HCT116 (cell line): ENCODE data around the gene ST3GAL6. TPM values are rescaled to one million over a fixed set of nuclear protein-coding genes. Genes with fewer than 3 reads are reported as not detected.

Experiments used
- ATAC-seq: fragments of 200-7000 bp; cut with Tn5 transposase; 2 replicates; pipeline ENCODE4 v1.9.1; 2020; ENCODE audit warnings: mild to moderate bottlenecking, moderate library complexity
- BruUV-seq: library from RNA; stranded (reverse); fragments of 400-500 nt; replicated peaks from 2 replicates; lab custom pipeline; 2021; lab: Mats Ljungman, UMichigan
- CTCF ChIA-PET: fragments of 300-600 bp; sonication (Branson Sonifier 250); formaldehyde crosslinking; loops from one replicate; lab custom pipeline; 2021; ENCODE audit warnings: antibody characterized with exemption; lab: Charles Lee
- POLR2A ChIA-PET: fragments of 300-600, 350-600 bp; sonication (Branson Sonifier 250); formaldehyde crosslinking; loops from one replicate; lab custom pipeline; 2021; ENCODE audit warnings: antibody characterized with exemption; lab: Charles Lee
- RAD21 ChIA-PET, 2 experiments: fragments of 300-600 bp; sonication (Branson Sonifier 250); formaldehyde crosslinking; loops; one replicate each; lab custom pipeline; 2023; ENCODE audit warnings: low total read pairs in 2 of 2; ENCODE audit not compliant: uncharacterized antibody in 2 of 2, unreplicated experiment in 2 of 2, low non-redundant PET in 1 of 2; lab: Charles Lee
- DNase-seq: peaks from one replicate; pipeline ENCODE4 v3.0.0-alpha.2; 2010; ENCODE audit warnings: low read depth, low spot score
- H2AFZ ChIP-seq: fragments of 200-600 bp; shearing (Covaris generic), sonication (generic); 2 replicates; pipeline ENCODE4 v1.6.1; 2017; ENCODE audit warnings: low read depth, mixed run types, mixed read lengths, antibody characterized with exemption, low read length; ENCODE audit not compliant: poor library complexity, severe bottlenecking
- H3K27ac ChIP-seq: 2 replicates; pipeline ENCODE4 v1.5.1; 2012; ENCODE audit warnings: low read depth, low read length
- H3K27me3 ChIP-seq: fragments of 200-600 bp; sonication (generic); 2 replicates; pipeline ENCODE4 v1.6.1; 2016; ENCODE audit warnings: mixed run types, low read length, mixed read lengths; ENCODE audit not compliant: insufficient read depth
- H3K36me3 ChIP-seq, 2 experiments: fragments of 200-500 bp in 1 of 2; fragments of 200-600 bp in 1 of 2; sonication (Bioruptor generic) in 1 of 2; sonication (generic) in 1 of 2; 2 replicates each; pipeline versions ENCODE4 v1.5.1 to v1.6.1; 2014 to 2016; ENCODE audit warnings: low read length in 2 of 2, inconsistent platforms in 1 of 2, mixed read lengths in 1 of 2, mixed run types in 1 of 2; ENCODE audit not compliant: insufficient read depth in 2 of 2, control insufficient read depth in 1 of 2
- H3K4me1 ChIP-seq, 2 experiments: fragments of 200-600 bp in 1 of 2; sonication (generic) in 1 of 2; 2 replicates each; pipeline versions ENCODE4 v1.5.1 to v1.6.1; 2012 to 2017; ENCODE audit warnings: low read length in 2 of 2, inconsistent platforms in 1 of 2, mild to moderate bottlenecking in 1 of 2, mixed read lengths in 1 of 2, mixed run types in 1 of 2, moderate library complexity in 1 of 2; ENCODE audit not compliant: insufficient read depth in 2 of 2, control insufficient read depth in 1 of 2
- H3K4me2 ChIP-seq: fragments of 200-600 bp; sonication (generic); 2 replicates; pipeline ENCODE4 v1.6.1; 2017; ENCODE audit warnings: mixed run types, low read length, mixed read lengths
- H3K4me3 ChIP-seq, 2 experiments: fragments of 200-600 bp in 1 of 2; sonication (generic) in 1 of 2; replicated peaks in 1 of 2; 2 replicates each; pipeline ENCODE4 v1.5.1; 2011 to 2016; ENCODE audit warnings: low read length in 2 of 2, control low read depth in 1 of 2, low read depth in 1 of 2, mild to moderate bottlenecking in 1 of 2, mixed read lengths in 1 of 2, mixed run types in 1 of 2
- H3K79me2 ChIP-seq: fragments of 200-600 bp; sonication (generic); 2 replicates; pipeline ENCODE4 v1.6.1; 2017; ENCODE audit warnings: mild to moderate bottlenecking, mixed run types, low read length, moderate library complexity, mixed read lengths; ENCODE audit not compliant: insufficient read depth
- H3K9ac ChIP-seq: fragments of 200-600 bp; sonication (generic); 2 replicates; pipeline ENCODE4 v1.6.1; 2016; ENCODE audit warnings: low read length, mixed read lengths
- H3K9me2 ChIP-seq: fragments of 200-600 bp; sonication (generic), shearing (Covaris generic); 2 replicates; pipeline ENCODE4 v1.6.1; 2017; ENCODE audit warnings: mixed run types, mild to moderate bottlenecking, moderate library complexity; ENCODE audit not compliant: insufficient read depth
- H3K9me3 ChIP-seq, 2 experiments: fragments of 200-500 bp in 1 of 2; fragments of 200-600 bp in 1 of 2; sonication (Bioruptor generic) in 1 of 2; sonication (generic) in 1 of 2; 2 replicates each; pipeline ENCODE4 v1.6.1; 2014 to 2017; ENCODE audit warnings: low read length in 2 of 2, mixed read lengths in 2 of 2, inconsistent platforms in 1 of 2, low read depth in 1 of 2, mild to moderate bottlenecking in 1 of 2, mixed run types in 1 of 2, moderate library complexity in 1 of 2; ENCODE audit not compliant: control insufficient read depth in 1 of 2, insufficient read depth in 1 of 2
- H4K20me1 ChIP-seq: fragments of 200-600 bp; sonication (generic), shearing (Covaris generic); 2 replicates; pipeline ENCODE4 v1.6.1; 2017; ENCODE audit warnings: mixed run types, mild to moderate bottlenecking, moderate library complexity; ENCODE audit not compliant: insufficient read depth
- CEBPB ChIP-seq: IDR thresholded peaks from 2 replicates; pipeline ENCODE4 v1.6.1; 2012; ENCODE audit warnings: low read depth
- EZH2phosphoT487 ChIP-seq: fragments of 200-600 bp; IDR thresholded peaks from 2 replicates; pipeline ENCODE4 v1.6.1; 2018; ENCODE audit warnings: antibody characterized with exemption, borderline replicate concordance
- JUND ChIP-seq: IDR thresholded peaks from 2 replicates; pipeline ENCODE4 v1.6.1; 2012
- POLR2A ChIP-seq: IDR thresholded peaks from 2 replicates; pipeline ENCODE4 v1.7.0; 2011; ENCODE audit warnings: borderline replicate concordance; ENCODE audit not compliant: insufficient read depth, insufficient read length; ENCODE audit errors: extremely low read depth
- POLR2AphosphoS5 ChIP-seq: IDR thresholded peaks from 2 replicates; pipeline ENCODE4 v1.6.1; 2011; ENCODE audit warnings: mild to moderate bottlenecking, low read depth, low read length, moderate library complexity
- RAD21 ChIP-seq: IDR thresholded peaks from 2 replicates; pipeline ENCODE4 v1.6.1; 2012; ENCODE audit warnings: low read depth, mild to moderate bottlenecking
- SP1 ChIP-seq: IDR thresholded peaks from 2 replicates; pipeline ENCODE4 v1.6.1; 2012; ENCODE audit warnings: low read depth
- YY1 ChIP-seq: IDR thresholded peaks from 2 replicates; pipeline ENCODE4 v1.6.1; 2011; ENCODE audit warnings: low read length, low read depth, moderate library complexity, mild to moderate bottlenecking; ENCODE audit not compliant: insufficient replicate concordance; ENCODE audit errors: extremely low read depth
- ZNF274 ChIP-seq: fragments of 200-500 bp; sonication (Bioruptor generic); IDR thresholded peaks from 2 replicates; pipeline ENCODE4 v1.6.1; 2014; ENCODE audit warnings: mild to moderate bottlenecking, low read depth, low read length, inconsistent platforms
- intact Hi-C: fragments of 100-400 bp; cut with micrococcal nuclease; formaldehyde crosslinking; loops from 2 replicates; pipeline ENCODE4 v1.10.0; 2022
- total RNA-seq: library from RNA; stranded (reverse); gene quantifications from one replicate; pipeline ENCODE4 v1.2.1, GENCODE V29; 2021; ENCODE audit not compliant: unreplicated experiment
- TF ChIP-seq, protein P1 (sequence below), 3 experiments: fragments of 200-600 bp in 1 of 3; sonication (generic) in 1 of 3; IDR thresholded peaks in 2 of 3; conservative IDR thresholded peaks in 1 of 3; 2 replicates each; pipeline ENCODE4 v1.5.1; 2012 to 2017; ENCODE audit warnings: low read depth in 2 of 3, low read length in 2 of 3, antibody characterized with exemption in 1 of 3, borderline replicate concordance in 1 of 3, control low read depth in 1 of 3, mild to moderate bottlenecking in 1 of 3, mixed read lengths in 1 of 3, mixed run types in 1 of 3, moderate library complexity in 1 of 3; ENCODE audit not compliant: insufficient read depth in 1 of 3

Gene ST3GAL6
- total RNA-seq, 1 experiment from 2014 or later, result 10.6 TPM

DNA sequence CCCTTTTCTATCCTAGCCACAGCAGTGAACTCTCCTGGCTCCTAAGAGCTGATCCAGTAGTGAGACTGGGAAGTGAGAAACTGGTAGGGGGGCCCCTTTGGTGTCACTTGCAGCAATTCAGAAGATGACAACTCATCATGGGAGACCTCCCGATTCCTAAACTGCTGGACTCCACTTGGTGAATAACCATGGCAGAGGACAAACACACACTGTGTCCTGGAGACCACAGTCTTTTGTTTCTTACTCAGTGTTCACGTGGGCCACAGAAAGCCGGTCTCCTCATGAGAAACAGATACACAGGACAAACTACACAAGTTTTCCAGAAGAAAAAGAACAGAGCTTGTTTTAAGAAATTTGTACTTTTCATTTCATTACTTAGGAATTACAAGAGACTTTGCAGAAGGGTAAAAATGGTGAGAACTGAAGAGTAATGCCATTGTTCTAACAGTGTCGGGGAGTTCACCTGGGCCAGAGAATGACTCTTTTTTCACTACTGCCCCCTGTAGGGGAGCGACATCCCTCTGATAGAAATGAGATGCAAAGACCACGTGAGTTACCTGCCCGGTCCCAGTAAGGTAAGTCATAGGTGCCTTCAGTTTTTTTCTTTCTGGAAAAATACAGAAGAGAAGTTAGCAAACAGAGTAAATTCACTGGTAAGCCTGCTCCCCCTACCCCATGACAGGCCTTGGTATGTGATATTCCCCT lies 38.1 kb downstream of the ST3GAL6 start:
- no peak for TF ChIP-seq POLR2A
- TF ChIP-seq, protein P1, sequence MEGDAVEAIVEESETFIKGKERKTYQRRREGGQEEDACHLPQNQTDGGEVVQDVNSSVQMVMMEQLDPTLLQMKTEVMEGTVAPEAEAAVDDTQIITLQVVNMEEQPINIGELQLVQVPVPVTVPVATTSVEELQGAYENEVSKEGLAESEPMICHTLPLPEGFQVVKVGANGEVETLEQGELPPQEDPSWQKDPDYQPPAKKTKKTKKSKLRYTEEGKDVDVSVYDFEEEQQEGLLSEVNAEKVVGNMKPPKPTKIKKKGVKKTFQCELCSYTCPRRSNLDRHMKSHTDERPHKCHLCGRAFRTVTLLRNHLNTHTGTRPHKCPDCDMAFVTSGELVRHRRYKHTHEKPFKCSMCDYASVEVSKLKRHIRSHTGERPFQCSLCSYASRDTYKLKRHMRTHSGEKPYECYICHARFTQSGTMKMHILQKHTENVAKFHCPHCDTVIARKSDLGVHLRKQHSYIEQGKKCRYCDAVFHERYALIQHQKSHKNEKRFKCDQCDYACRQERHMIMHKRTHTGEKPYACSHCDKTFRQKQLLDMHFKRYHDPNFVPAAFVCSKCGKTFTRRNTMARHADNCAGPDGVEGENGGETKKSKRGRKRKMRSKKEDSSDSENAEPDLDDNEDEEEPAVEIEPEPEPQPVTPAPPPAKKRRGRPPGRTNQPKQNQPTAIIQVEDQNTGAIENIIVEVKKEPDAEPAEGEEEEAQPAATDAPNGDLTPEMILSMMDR (IDR thresholded peaks at IDR 0.05 in 2 of 3, conservative IDR thresholded peaks at IDR 0.05 in 1 of 3; ENCODE audit: borderline replicate concordance in 1 of 3, insufficient read depth in 1 of 3, low read depth in 2 of 3, low read length in 2 of 3), result peak; percentile 14 to 55 (median 54); a peak in 4 of 6 replicates
- TF ChIP-seq POLR2AphosphoS5, result no peak
- TF ChIP-seq RAD21, result peak; percentile 22; the same call in 1 of the 2 replicates
- BruUV-seq, result no TSS peak
- DNase-seq, result no peak
- POLR2A ChIA-PET, result no interaction called here
- H3K4me2 ChIP-seq, result no peak overlapping the region
- H3K79me2 ChIP-seq, result peaks cover 4% of the 10 kb centered on the region; the same call in 1 of the 2 replicates
- RAD21 ChIA-PET, result no interaction called here
- no peak overlapping the region for H3K9ac ChIP-seq
- no peak overlapping the region for H3K27ac ChIP-seq
- no peaks in the 10 kb centered on the region for H3K27me3 ChIP-seq
- no peaks in the 10 kb centered on the region for H3K9me2 ChIP-seq
- H3K9me3 ChIP-seq, result no peaks in the 10 kb centered on the region
- H4K20me1 ChIP-seq, result peaks cover 3% of the 10 kb centered on the region; the same call in 1 of the 2 replicates
- H3K36me3 ChIP-seq, result peaks cover 43 to 66% of the 10 kb centered on the region in 2 experiments
- H3K4me1 ChIP-seq, result no peaks in the 10 kb centered on the region
- H3K4me3 ChIP-seq, result no peak overlapping the region
- intact Hi-C loops, result no loop called here
- H2AFZ ChIP-seq, result no peak overlapping the region
- CTCF ChIA-PET, result no interaction called here
- peak; percentile 81 for ATAC-seq

DNA sequence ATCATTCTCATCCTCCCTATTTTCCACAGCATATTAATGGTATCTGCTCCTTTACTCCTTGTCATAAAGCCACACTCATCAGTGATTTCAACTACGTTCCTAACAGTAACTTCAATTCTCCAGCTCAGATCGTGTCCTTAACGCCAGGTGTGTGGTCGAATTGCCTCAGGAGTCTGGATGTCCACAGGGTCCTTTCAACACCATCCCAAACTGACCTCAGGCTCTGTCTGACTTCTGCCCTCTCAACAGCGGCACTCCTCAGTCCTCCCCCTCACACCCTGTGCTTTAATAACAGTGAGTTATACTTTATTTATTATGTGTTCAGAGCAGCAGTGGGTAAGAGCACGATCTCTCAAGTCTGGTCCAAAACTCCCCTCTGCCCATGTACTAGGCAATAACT lies 42.4 kb downstream of the ST3GAL6 start:
- Histone ChIP-seq H3K79me2 (peaks cover 34% of the 10 kb centered on the region), H3K9me3 (no peaks in the 10 kb centered on the region), H3K4me2 (no peak overlapping the region), H3K4me1 (no peaks in the 10 kb centered on the region), H3K27ac (no peak overlapping the region), H2AFZ (no peak overlapping the region), H3K9me2 (no peaks in the 10 kb centered on the region), H3K27me3 (no peaks in the 10 kb centered on the region), H3K4me3 (no peak overlapping the region), H3K36me3 (peaks cover 55 to 67% of the 10 kb centered on the region in 2 experiments), H3K9ac (no peak overlapping the region), H4K20me1 (no peaks in the 10 kb centered on the region; the same call in 1 of the 2 replicates)
- DNase-seq (no peak), ATAC-seq (no peak)
- POLR2A ChIA-PET, result interaction anchor here (1.0 kb wide), 1 partner anchor 8 kb away, joined by 3 read pairs; no protein-coding TSS in a partner anchor
- TF ChIP-seq ZNF274 (no peak), CEBPB (no peak), YY1 (no peak), JUND (no peak), SP1 (no peak), EZH2phosphoT487 (no peak)
- CTCF ChIA-PET, result interaction anchor here (1.6 kb wide), 1 partner anchor 12 kb away, joined by 5 read pairs; no protein-coding TSS in a partner anchor
- intact Hi-C loops, result no loop called here
- RAD21 ChIA-PET, result no interaction called here
- BruUV-seq, result no TSS peak
